Transverse colon (tissue), 4 donors: ENCODE measurements around the gene KLF15. TPM values are rescaled to one million over a fixed set of nuclear protein-coding genes. Genes with fewer than 3 reads are reported as not detected.

Experiments used
- DNase-seq: peaks from one replicate; pipeline ENCODE4 v3.0.0-alpha.2; 2019
- H3K27ac ChIP-seq, 4 donors: fragments of 200-600 bp; sonication (generic); 2 replicates each; pipeline ENCODE4 v1.5.1; 2016 to 2018; ENCODE audit warnings: inconsistent platforms in 4 of 4
- H3K27me3 ChIP-seq: fragments of 200-600 bp; sonication (generic); 2 replicates; pipeline ENCODE4 v1.5.1; 2017; ENCODE audit warnings: inconsistent platforms
- H3K36me3 ChIP-seq, 4 donors: fragments of 200-600 bp; sonication (generic); 2 replicates each; pipeline ENCODE4 v1.5.1; 2017 to 2019; ENCODE audit warnings: inconsistent platforms in 4 of 4
- H3K4me1 ChIP-seq, 4 donors: fragments of 200-600 bp; sonication (generic); 2 replicates each; pipeline ENCODE4 v1.5.1; 2017 to 2020; ENCODE audit warnings: inconsistent platforms in 4 of 4
- H3K4me3 ChIP-seq, 4 donors: fragments of 200-600 bp; sonication (generic); 1 replicate in 1 of 4; 2 replicates in 3 of 4; pipeline versions ENCODE4 v1.5.1 to v1.6.1; 2017 to 2019; ENCODE audit warnings: inconsistent platforms in 4 of 4
- H3K9me3 ChIP-seq, 2 donors: fragments of 200-600 bp; sonication (generic); 2 replicates each; pipeline ENCODE4 v1.5.1; 2017 to 2019; ENCODE audit warnings: inconsistent platforms in 2 of 2
- EP300 ChIP-seq: sonication (generic); formaldehyde crosslinking; IDR thresholded peaks from one replicate; pipeline ENCODE4 v1.6.1; 2017; ENCODE audit warnings: antibody characterized with exemption, low read depth
- POLR2A ChIP-seq: fragments of 450-650 bp; IDR thresholded peaks from one replicate; pipeline ENCODE4 v1.6.1; 2016; ENCODE audit warnings: antibody characterized with exemption, mild to moderate bottlenecking, moderate library complexity
- POLR2AphosphoS5 ChIP-seq, 3 donors: sonication (generic); formaldehyde crosslinking; IDR thresholded peaks; one replicate each; pipeline ENCODE4 v1.6.1; 2016; ENCODE audit warnings: antibody characterized with exemption in 3 of 3
- WGBS, 2 donors: methylation state at CpG; one replicate each; pipeline ENCODE4 v1.1.5; 2018; ENCODE audit warnings: low coverage in 1 of 2; 5-methylcytosine and 5-hydroxymethylcytosine counted together
- in situ Hi-C, 4 donors: fragments of 200-750 bp; cut with MboI; loops; one replicate each; pipeline versions ENCODE4 v1.15.0 to v1.15.1; 2017; ENCODE audit warnings: low sequenced_read_pairs in 3 of 4, low pct_ligation_motif_present in 1 of 4, low pct_unique_long_range_greater_than_20kb in 1 of 4
- intact Hi-C: fragments of 100-400 bp; cut with DNase I; formaldehyde crosslinking; loops from one replicate; pipeline ENCODE4 v1.15.1; 2023; ENCODE audit warnings: low total_unique reads
- total RNA-seq, 4 donors: library from RNA; depleted of rRNA; stranded (reverse); fragments of >200 nt; gene quantifications; one replicate each; pipeline ENCODE4 v1.1.0, GENCODE V29; 2016
- TF ChIP-seq, protein P1 (sequence below), 5 experiments: fragments of 200-600 bp in 3 of 5; fragments of 450-650 bp in 2 of 5; sonication (generic) in 3 of 5; IDR thresholded peaks; 1 replicate in 2 of 5; 2 replicates in 3 of 5; pipeline ENCODE4 v1.5.1; 2016 to 2017; ENCODE audit warnings: antibody characterized with exemption in 5 of 5, inconsistent platforms in 3 of 5, mild to moderate bottlenecking in 2 of 5, moderate library complexity in 1 of 5

KLF15 gene
- total RNA-seq, 4 donors from 2014 or later, result 4.0 to 19.5 (median 8.4) TPM

DNA sequence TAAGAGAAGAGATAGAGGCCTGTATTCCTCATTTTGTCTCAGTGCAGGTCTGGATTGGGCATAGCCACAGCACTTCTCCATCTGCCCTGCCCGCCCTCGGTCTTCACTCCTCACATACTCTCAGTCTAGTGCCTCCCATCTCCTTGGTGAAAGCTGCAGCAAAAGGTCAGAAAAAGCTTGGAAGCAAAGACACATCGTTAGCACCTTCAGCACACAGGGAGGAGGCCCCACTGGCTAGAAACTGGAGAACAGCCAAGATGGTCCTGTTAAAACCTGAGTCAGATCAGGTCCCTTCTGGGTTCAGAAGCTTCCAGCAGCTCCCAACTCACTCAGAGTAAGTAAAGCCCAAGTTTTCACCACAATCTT lies 1.6 kb upstream of the KLF15 start:
- Histone ChIP-seq H3K27me3 (peaks cover 59% of the 10 kb centered on the region), H3K4me3 (no peak overlapping the region), H3K36me3 (no peaks in the 10 kb centered on the region), H3K9me3 (no peaks in the 10 kb centered on the region), H3K4me1 (peaks cover 0 to 30% (median 18%) of the 10 kb centered on the region in 4 donors), H3K27ac (no peak overlapping the region)
- TF ChIP-seq EP300 (no peak), POLR2A (no peak), POLR2AphosphoS5 (IDR thresholded peaks at IDR 0.05) (no peak)
- TF ChIP-seq, protein P1, sequence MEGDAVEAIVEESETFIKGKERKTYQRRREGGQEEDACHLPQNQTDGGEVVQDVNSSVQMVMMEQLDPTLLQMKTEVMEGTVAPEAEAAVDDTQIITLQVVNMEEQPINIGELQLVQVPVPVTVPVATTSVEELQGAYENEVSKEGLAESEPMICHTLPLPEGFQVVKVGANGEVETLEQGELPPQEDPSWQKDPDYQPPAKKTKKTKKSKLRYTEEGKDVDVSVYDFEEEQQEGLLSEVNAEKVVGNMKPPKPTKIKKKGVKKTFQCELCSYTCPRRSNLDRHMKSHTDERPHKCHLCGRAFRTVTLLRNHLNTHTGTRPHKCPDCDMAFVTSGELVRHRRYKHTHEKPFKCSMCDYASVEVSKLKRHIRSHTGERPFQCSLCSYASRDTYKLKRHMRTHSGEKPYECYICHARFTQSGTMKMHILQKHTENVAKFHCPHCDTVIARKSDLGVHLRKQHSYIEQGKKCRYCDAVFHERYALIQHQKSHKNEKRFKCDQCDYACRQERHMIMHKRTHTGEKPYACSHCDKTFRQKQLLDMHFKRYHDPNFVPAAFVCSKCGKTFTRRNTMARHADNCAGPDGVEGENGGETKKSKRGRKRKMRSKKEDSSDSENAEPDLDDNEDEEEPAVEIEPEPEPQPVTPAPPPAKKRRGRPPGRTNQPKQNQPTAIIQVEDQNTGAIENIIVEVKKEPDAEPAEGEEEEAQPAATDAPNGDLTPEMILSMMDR (IDR thresholded peaks at IDR 0.05), result no peak
- intact Hi-C loops (loop anchor here (10.0 kb wide), 1 partner anchor 94 kb away; no protein-coding TSS in a partner anchor), in situ Hi-C loops (no loop called here)
- DNase-seq, result no peak
- 37 to 86% methylated on average over 3 of the region's 3 CpGs for WGBS, 2 donors

DNA sequence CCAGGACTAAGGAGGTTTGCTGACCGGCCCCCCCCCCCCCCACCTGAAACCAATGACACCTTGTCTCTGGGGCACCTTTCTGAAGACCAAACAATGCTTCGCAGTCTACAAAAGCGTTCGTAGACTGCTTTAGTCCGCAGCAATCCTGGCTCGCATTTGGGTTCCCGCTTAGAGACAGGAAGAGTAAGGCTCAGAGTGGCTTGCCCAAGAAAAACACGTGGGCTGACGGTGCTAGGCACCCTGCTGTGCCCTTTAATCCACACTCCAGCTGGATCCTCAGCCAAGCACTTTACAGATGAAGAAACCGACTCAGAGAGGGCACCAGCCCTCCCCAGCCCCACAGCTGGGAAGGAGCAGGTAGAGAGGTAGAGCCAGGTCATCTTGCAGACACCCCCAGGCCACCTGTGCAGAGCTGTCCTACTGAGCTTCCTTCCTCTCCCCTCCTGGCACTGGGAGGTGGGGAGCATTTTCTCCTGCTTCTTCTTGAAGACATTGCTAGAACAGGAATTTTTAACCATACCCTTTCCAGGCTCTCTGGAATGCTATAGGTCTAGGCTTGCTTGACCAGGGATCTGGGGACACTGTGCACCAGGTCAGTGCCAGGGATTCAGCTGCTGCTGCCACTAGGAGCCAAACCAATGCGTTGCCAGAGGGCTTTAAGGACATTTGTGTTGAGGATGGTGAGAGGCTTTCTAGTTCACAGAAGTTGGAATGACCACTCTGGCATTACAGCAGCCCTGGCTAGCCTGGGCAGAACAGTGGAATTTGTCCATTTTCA lies 1.0 kb upstream of the KLF15 start:
- Histone ChIP-seq H3K36me3 (no peaks in the 10 kb centered on the region), H3K27ac (peak overlapping the region in 3 of 4 donors; percentile 52 to 79 (median 76)), H3K9me3 (no peaks in the 10 kb centered on the region), H3K27me3 (peaks cover 59% of the 10 kb centered on the region), H3K4me1 (peaks cover 0 to 30% (median 18%) of the 10 kb centered on the region in 4 donors), H3K4me3 (peak overlapping the region in 3 of 4 donors; percentile 61 to 64 (median 63))
- TF ChIP-seq, protein P1 (IDR thresholded peaks at IDR 0.05), result no peak
- TF ChIP-seq EP300 (no peak), POLR2A (no peak), POLR2AphosphoS5 (IDR thresholded peaks at IDR 0.05) (no peak)
- intact Hi-C loops, result loop anchor here (10.0 kb wide), 1 partner anchor 93 kb away; no protein-coding TSS in a partner anchor
- DNase-seq, result no peak
- 19% methylated on average over 11 of the region's 11 CpGs; no CpG with 5 or more reads in 1 of the 2 donors for WGBS, 2 donors
- in situ Hi-C loops, result no loop called here

DNA sequence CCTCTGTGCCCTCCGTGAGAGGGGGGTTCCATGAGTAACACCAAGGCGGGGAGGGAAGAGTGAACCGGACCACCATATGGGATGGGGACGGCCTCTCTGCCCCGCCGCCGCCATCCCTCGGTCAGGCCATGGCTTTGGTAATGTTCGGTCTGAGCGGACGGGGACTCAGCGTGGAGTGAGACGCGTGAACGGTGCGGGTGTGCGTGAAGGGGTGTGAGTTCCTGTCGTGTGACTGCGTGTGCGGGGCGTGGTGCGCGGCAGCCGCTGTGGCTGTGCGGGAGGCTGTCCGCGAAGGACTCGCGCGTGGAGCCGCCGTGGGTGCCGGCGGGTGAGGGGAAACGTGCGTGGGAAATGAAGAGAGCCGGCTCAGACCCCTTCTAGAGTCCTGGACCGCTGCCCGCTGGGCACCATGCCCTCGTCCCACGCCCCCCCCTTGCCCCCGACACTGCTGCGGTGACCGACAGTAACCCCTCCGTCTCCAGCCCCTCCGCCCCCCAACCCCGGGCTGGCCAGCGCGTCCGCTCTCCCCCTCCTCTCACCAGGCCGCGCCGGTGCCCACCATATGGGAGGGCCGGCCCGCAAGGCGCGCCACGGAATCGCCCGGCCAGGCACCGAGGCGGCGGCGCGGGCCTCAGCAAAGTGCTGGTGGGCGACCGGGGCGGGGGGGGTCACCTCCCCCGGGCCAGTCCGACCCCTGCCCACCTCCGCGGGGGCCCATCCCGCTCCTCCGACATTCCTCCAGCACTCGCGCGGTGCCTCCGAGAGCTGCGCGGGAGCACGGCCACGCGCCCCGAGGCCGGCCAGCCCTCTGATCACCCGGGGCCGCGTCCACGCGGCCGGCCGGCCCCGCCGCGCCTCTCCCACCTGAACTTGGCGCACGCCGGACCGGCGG lies 589 bp downstream of the KLF15 start:
- Histone ChIP-seq H3K4me3 (peak overlapping the region; percentile 61 to 89 (median 64)), H3K27ac (peak overlapping the region; percentile 76 to 88 (median 82)), H3K27me3 (peaks cover 59% of the 10 kb centered on the region), H3K4me1 (peaks cover 0 to 30% (median 18%) of the 10 kb centered on the region in 4 donors), H3K9me3 (no peaks in the 10 kb centered on the region), H3K36me3 (no peaks in the 10 kb centered on the region)
- TF ChIP-seq POLR2AphosphoS5 (IDR thresholded peaks at IDR 0.05) (no peak), POLR2A (peak; percentile 21)
- TF ChIP-seq, protein P1 (IDR thresholded peaks at IDR 0.05), result no peak
- intact Hi-C loops (loop anchor here (10.0 kb wide), 1 partner anchor 92 kb away; no protein-coding TSS in a partner anchor), in situ Hi-C loops (no loop called here)
- DNase-seq, result peak; percentile 20
- 1% methylated on average over 61 of the region's 100 CpGs; no CpG with 5 or more reads in 1 of the 2 donors for WGBS, 2 donors
